ENCODE measurements around the gene PDE6B.

PDE6B gene

DNA sequence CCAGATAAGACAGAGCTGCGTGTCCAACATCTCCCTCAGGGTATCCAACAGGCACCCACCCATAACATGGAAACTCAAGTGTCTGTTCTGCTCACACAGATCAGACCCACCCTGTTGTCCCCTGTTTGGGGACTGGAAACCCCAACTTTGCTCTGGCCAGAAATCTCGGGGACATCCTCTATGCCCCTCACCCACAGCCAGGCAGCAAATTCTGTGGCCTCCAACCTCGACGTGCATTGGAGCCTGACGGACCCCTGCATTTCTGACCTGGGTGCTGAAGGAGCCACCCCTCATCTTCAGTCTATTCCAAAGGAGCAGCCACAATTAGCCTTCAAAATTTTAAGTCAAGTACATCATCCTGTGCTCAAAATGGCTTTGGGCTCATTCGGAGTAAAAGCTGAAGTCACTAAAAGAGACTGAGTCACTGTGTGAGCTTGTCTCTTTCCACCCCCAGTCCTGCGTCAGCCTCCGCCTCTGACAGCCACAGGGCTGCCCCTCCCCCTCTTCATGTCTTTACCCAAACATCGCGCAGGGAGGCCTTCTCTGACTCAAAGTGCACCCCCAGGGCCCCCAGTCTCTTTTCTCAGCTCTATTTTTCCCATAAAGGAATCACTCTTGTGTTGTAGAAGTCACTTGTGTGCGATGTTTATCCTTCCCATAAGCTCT, 24.4 kb upstream of the PDE6B start:
- no peak for TF ChIP-seq Cebpa-rat (IDR thresholded peaks at IDR 0.05)
- Histone ChIP-seq H3K9ac (no peak overlapping the region), H4K20me1 (no peaks in the 10 kb centered on the region), H3K27me3 (no peaks in the 10 kb centered on the region), H3K4me3 (no peak overlapping the region), H3K9me3 (peaks cover 75% of the 10 kb centered on the region), H3K4me1 (peaks cover 32% of the 10 kb centered on the region), H3K4me2 (no peak overlapping the region), H3K36me3 (no peaks in the 10 kb centered on the region), H3K27ac (no peak overlapping the region)

DNA sequence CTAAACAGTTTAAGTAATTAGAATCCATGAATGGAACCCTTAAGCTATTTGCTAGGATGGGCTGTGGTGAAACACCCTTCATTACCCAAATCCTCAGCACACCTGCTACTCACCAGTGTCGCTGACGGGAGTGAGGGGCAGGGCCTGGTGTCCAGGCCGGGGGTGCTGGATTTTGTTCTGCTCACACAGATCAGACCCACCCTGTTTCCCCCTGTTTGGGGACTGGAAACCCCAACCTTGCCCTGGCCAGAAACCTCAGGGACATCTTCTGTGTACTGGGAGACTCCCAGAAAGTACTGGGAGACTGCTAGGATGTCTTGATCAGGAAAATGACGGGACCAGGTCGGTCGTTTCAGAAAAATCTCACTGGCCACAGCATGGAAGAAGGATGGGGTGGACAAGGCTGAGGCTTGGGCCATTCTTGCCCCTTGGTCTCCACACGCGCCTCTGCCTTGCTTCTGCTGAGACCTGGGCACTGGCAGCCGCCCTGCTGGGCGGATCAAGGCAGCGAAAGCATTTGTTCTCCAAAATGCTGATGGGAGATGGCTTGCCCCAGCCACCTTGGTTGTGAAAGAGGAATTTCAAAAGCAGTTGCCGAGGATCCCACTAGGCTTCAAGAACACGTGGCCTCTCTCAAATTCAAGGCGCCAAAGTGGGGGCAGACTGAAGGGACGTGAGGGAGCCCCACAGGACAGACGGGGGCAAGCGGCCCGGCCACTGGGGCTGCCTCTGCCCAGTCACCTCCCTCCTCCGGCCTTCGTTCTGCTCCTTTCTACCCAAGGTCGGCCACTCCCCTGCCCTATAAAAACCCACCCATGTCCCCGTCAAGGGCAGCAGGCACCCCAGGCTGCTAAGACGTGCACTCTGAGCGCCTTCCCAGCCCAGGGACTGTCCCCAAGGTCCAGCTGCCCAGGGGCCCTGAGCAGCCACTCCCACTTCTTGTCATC, 23.5 kb upstream of the PDE6B start:
- H3K27me3 ChIP-seq: no peaks in the 10 kb centered on the region
- H3K4me3 ChIP-seq: no peak overlapping the region
- H3K27ac ChIP-seq: 0 out of 2 replicates have a peak overlapping the region, but pooled peaks have one; percentile 5
- no peak for TF ChIP-seq Cebpa-rat (IDR thresholded peaks at IDR 0.05)
- peaks cover 32% of the 10 kb centered on the region for H3K4me1 ChIP-seq
- H3K9me3 ChIP-seq: peaks cover 79% of the 10 kb centered on the region
- no peak overlapping the region for H3K4me2 ChIP-seq
- no peak overlapping the region for H3K9ac ChIP-seq
- no peaks in the 10 kb centered on the region for H4K20me1 ChIP-seq
- H3K36me3 ChIP-seq: no peaks in the 10 kb centered on the region

DNA sequence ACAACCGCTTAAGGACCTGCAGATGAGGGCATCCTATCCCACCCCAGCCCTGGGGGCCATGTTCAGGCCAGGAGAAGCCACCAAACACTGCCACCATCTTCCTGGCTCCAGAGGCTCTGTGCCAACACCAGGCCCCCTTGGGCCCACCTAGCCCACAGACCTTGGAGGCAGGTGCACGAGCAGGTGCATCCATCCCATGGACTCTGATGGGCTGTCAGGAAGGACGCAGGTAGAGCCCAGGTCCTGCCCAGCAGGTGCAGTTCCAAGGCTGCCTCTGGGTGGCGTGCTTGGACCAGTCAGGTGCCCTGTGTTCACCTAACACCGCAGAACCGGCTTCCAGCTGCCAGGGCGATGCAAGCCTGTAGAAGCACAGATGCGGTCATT, 22.8 kb upstream of the PDE6B start:
- Histone ChIP-seq H3K36me3 (no peaks in the 10 kb centered on the region), H3K9ac (no peak overlapping the region), H3K9me3 (peaks cover 86% of the 10 kb centered on the region), H3K27ac (peak overlapping the region; percentile 5; the same call in 1 of the 2 replicates), H3K4me3 (no peak overlapping the region), H3K4me2 (peak overlapping the region; percentile 73), H4K20me1 (no peaks in the 10 kb centered on the region), H3K4me1 (peaks cover 32% of the 10 kb centered on the region), H3K27me3 (no peaks in the 10 kb centered on the region)
- no peak for TF ChIP-seq Cebpa-rat (IDR thresholded peaks at IDR 0.05)

DNA sequence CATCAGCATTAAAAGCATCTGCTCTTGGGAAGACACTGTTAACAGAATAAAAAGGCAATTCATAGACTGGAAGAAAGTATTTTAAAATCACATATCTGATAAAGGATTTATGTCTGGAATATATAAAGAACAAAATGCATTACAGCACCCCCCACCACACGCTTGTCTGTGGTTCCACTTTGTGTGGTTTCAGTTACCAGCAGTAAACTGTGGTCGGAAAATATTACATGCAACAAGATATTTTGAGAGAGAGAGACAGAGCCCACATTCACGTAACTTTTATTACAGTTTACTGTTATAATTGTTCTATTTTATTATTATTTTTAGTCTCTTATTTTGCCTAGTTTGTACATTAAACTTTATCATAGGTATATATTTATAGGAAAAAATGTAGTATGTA, 21.2 kb upstream of the PDE6B start:
- Histone ChIP-seq H4K20me1 (no peaks in the 10 kb centered on the region), H3K9ac (no peak overlapping the region), H3K9me3 (peaks cover 78% of the 10 kb centered on the region), H3K4me3 (no peak overlapping the region), H3K27me3 (no peaks in the 10 kb centered on the region), H3K36me3 (no peaks in the 10 kb centered on the region), H3K4me2 (peak overlapping the region; percentile 73), H3K27ac (peak overlapping the region; percentile 53), H3K4me1 (peaks cover 32% of the 10 kb centered on the region)
- no peak for TF ChIP-seq Cebpa-rat (IDR thresholded peaks at IDR 0.05)

DNA sequence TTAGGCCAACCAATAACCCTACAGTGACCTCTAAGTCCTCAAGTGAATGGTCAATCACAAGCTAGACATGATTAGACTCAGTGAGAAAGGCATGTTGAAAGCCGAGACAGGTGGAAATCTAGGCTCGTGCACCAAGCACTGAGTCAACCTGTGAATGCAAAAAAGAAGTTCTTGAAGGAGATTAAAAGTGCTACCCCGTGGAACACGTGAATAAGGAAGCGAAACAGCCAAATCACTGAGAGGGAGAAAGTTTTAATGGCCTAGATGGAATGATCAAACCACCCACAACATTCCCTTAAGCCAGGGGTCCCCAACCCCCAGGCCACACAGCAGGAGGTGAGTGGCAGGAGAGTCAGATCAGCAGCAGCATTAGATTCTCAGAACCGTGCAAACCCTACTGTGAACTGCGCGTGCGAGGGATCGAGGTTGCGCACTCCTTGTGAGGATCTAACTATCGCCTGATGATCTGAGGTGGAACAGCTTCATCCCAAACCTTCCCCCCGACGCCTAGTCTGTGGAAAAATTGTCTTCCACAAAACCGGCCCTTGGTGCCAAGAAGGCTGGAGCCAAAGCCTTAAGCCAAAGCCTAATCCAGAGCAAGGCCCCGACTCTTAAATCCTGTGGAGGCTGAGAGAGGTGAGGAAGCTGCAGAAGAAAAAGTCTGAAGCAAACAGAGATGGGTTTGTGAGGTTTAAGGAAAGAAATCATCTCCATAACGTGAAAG, 19.5 kb upstream of the PDE6B start:
- Histone ChIP-seq H3K27me3 (no peaks in the 10 kb centered on the region), H3K4me1 (peaks cover 32% of the 10 kb centered on the region), H3K36me3 (no peaks in the 10 kb centered on the region), H3K4me2 (no peak overlapping the region), H3K4me3 (no peak overlapping the region), H4K20me1 (no peaks in the 10 kb centered on the region), H3K9ac (no peak overlapping the region), H3K27ac (0 out of 2 replicates have a peak overlapping the region, but pooled peaks have one; percentile 4), H3K9me3 (peaks cover 74% of the 10 kb centered on the region)
- TF ChIP-seq Cebpa-rat (IDR thresholded peaks at IDR 0.05): no peak

DNA sequence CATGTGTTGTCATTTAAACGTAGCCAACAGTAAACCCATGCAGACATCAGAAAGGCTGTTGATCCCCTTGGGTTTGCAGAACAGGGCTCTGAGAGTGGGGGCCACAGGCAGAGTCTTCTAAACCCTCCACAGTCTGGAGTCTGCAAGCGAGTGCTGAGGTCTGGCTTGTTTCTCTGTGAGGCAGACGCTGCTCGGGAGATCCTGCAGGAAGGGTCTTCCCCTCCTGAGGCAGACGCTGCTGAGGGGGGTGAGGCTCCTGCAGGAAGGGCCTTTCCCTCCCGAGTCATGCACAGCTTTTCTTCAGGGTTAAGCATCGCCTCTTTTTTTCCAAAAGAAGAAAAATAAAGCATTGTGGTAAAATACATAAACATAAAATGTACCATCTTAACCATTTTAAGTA, 17.1 kb upstream of the PDE6B start:
- no peaks in the 10 kb centered on the region for H4K20me1 ChIP-seq
- TF ChIP-seq Cebpa-rat (IDR thresholded peaks at IDR 0.05): no peak
- H3K36me3 ChIP-seq: no peaks in the 10 kb centered on the region
- H3K4me1 ChIP-seq: peaks cover 45% of the 10 kb centered on the region
- no peak overlapping the region for H3K9ac ChIP-seq
- no peaks in the 10 kb centered on the region for H3K27me3 ChIP-seq
- no peak overlapping the region for H3K4me2 ChIP-seq
- H3K9me3 ChIP-seq: peaks cover 52% of the 10 kb centered on the region
- no peak overlapping the region for H3K4me3 ChIP-seq
- no peak overlapping the region for H3K27ac ChIP-seq

DNA sequence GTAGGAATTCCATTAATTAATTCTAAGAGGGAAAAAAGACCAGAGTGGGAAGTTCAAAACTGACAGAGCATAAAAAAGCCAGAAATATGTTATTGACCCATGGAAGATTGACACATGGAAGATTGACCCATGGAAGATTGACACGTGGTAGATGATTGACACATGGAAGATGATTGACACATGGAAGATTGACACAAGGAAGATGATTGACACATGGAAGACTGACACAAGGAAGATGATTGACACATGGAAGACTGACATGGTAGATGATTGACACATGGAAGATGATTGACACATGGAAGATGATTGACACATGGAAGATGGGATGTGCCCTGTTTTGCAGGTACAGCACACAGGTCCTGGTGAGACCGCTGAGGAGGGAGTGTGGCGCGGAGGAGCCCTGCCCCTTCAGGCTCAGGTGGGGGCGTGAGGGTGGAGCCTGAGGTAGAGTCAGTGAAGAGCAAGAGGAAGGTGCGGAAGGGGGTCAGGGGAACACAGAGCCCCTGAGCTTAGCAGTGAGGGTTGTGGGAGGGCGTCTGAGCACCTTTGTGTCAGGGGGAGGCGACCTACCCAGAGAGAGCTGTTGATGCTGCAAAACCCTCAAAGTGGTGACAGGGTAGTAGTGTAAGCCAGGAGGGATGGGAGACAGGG, 15.8 kb upstream of the PDE6B start:
- peaks cover 33% of the 10 kb centered on the region for H3K4me1 ChIP-seq

DNA sequence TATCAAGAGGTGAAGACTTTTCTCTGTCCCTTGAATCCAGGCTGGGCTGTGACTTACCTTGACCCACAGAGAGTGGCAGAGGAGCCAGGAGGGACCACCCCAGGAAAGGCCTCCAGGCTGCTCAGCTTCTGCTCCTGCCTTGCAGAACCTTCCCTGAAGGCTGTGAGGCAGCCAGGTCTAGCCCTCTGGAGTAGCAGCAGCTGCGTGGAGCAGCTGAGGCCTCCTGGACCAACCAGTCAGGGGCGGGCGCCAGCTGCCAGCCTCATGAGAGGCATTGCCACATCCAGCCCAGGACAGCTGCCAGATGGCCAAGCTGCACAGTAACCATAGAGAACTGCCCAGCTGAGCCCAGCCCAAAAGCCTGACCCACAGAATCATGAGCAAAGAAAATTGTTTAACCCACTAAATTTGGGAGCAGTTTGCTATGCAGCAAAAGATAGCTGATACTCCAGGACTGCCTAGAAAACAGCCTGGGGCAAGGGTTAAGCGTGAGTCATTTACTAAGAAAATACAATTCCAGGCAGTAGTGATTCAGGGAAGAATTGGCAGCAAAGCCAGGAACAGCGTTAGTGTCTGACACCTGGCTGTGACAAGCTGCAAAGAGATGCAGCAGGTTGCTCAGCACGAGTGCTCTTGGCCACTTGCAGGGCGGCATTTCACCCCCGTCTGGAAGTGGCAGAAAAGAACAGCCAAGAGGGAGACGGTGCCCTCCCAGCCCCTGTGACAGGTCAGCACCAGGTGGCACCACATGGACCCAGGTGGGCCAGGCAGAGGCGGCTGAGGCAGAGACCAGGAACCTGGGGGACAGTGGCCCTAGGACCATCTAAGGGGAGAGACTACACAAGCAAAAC, 14.7 kb upstream of the PDE6B start:
- Histone ChIP-seq H3K27ac (no peak overlapping the region), H3K9ac (no peak overlapping the region), H3K27me3 (no peaks in the 10 kb centered on the region), H4K20me1 (no peaks in the 10 kb centered on the region), H3K4me3 (no peak overlapping the region), H3K4me1 (peaks cover 27% of the 10 kb centered on the region), H3K9me3 (peaks cover 38% of the 10 kb centered on the region), H3K36me3 (no peaks in the 10 kb centered on the region), H3K4me2 (no peak overlapping the region)
- TF ChIP-seq Cebpa-rat (IDR thresholded peaks at IDR 0.05): no peak

More for the DNA sequence above, 15.8 kb upstream of the PDE6B start:
- Histone ChIP-seq H3K4me2 (no peak overlapping the region), H3K27me3 (no peaks in the 10 kb centered on the region), H3K27ac (no peak overlapping the region), H4K20me1 (no peaks in the 10 kb centered on the region), H3K9ac (no peak overlapping the region), H3K9me3 (peaks cover 49% of the 10 kb centered on the region), H3K4me3 (no peak overlapping the region), H3K36me3 (no peaks in the 10 kb centered on the region)
- no peak for TF ChIP-seq Cebpa-rat (IDR thresholded peaks at IDR 0.05)
